ENCODE measurements around the gene ADRA2C.
A peak's percentile ranks its signal among the peaks of the same experiment; 100 is the strongest.

Gene ADRA2C

DNA sequence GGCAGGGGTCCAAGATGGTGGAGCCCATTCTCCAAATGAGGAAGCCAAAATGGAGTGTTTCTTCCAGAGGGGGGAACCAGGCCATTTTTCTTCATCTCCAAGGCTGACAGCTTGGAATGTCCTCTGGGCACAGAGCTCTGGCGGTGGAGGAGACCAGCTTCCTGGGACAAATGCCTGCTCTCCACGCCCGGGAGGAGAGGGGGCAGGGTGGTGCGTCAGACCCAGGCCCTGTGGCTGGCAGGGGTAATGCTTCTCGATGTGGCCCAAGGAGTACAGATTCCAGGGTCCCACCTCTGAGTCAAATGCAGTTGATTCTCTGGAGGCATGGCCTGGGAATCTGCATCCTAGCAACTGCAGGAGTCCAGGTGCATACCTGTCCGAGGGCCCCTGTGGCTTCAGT is 44.6 kb upstream of the ADRA2C start:
- Histone ChIP-seq H3K4me1 (peaks cover 0 to 27% (median 8%) of the 10 kb centered on the region in 10 experiments; a peak in 9 of 20 replicates), H3K36me3 (no peaks in the 10 kb centered on the region)

DNA sequence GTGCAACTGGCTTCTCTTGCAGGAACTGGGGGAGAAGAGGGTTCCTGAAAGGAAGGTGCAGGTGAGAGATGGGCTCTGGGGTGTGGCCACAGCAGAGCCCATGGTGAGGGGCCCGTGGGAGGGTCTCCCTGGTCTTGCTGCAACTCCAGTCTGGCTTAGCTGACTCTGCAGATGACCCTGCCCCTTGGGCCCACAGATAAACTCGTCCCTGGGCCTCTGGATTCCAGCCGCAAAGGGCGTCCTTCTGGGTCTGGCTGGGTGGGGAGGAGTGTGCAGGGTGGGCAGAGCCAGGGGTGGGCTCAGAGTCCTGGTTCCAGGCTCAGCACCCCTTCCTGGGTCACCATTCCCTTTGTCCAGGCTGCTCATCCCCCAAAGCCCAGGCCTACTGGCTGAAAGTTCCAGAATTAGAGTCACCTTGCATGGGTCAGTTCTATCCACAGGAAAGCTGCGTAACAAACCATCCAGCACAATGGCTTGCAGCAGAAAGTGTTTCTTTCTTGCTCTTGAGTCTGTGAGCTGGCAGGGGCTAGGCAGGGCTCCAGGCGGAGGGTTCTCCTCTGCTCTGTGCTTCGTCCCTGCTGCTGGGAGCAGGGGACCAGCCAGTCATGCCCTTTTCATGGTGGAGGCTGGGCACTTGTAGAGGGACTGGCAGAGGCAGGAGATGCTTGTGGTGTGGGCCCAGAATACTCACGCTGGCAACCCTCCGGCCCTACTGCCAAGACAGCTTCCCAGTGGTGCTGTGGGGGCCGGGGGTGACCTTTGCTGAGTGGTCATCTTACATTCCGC is 43.5 kb upstream of the ADRA2C start:
- no peak overlapping the region for H3K4me2 ChIP-seq
- H3K4me3 ChIP-seq = no peak overlapping the region
- no peak for TF ChIP-seq Cebpa-rat (IDR thresholded peaks at IDR 0.05)
- peaks cover 0 to 17% (median under 1%) of the 10 kb centered on the region in 10 experiments; a peak in 7 of 20 replicates for H3K4me1 ChIP-seq
- no peak overlapping the region for H3K9ac ChIP-seq
- peaks cover 23 to 45% (median 32%) of the 10 kb centered on the region in 11 experiments for H3K27me3 ChIP-seq
- H3K27ac ChIP-seq = no peak overlapping the region
- H3K9me3 ChIP-seq (replicated peaks in 1 of 11) = peaks cover 9 to 18% (median 16%) of the 10 kb centered on the region in 11 experiments
- H4K20me1 ChIP-seq = peaks cover 0 to 8% (median 0%) of the 10 kb centered on the region in 11 experiments; a peak in 2 of 22 replicates
- H3K36me3 ChIP-seq = no peaks in the 10 kb centered on the region

More for the DNA sequence above, 44.6 kb upstream of the ADRA2C start:
- H3K27ac ChIP-seq = no peak overlapping the region
- peaks cover 9 to 18% (median 16%) of the 10 kb centered on the region in 11 experiments for H3K9me3 ChIP-seq (replicated peaks in 1 of 11)
- no peak overlapping the region for H3K9ac ChIP-seq
- H3K4me2 ChIP-seq = peak overlapping the region in 5 of 11 experiments; percentile 0 to 37 (median 24); a peak in 5 of 22 replicates
- no peak overlapping the region for H3K4me3 ChIP-seq
- peaks cover 17 to 37% (median 25%) of the 10 kb centered on the region in 11 experiments for H3K27me3 ChIP-seq
- peaks cover 0 to 5% (median 0%) of the 10 kb centered on the region in 11 experiments; a peak in 2 of 22 replicates for H4K20me1 ChIP-seq
- TF ChIP-seq Cebpa-rat (IDR thresholded peaks at IDR 0.05) = no peak

DNA sequence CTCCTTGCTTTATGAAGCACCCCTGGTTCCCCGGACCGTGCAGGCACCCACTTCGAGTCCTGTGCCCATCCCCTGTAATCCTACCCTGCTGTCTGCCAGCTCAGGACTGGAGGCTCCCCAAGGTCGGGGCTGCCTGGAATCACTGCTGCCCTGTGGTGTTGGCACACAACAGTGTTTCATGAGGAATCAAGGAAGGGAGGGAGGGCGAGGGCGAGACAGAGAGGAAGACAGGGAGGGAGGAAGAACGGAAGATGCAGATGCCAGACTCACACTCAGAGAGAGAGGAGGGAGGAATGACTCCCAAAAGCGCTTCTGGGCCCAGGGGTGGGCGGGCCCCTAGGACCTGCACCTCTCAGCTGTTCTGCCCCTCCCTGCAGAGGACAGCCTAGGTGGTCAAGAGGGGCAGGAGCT is 42.9 kb upstream of the ADRA2C start:
- Histone ChIP-seq H3K9ac (no peak overlapping the region), H3K27ac (no peak overlapping the region), H3K27me3 (peaks cover 23 to 45% (median 32%) of the 10 kb centered on the region in 11 experiments), H3K36me3 (no peaks in the 10 kb centered on the region), H3K4me3 (no peak overlapping the region), H3K4me1 (peaks cover 0 to 17% (median 0%) of the 10 kb centered on the region in 10 experiments; a peak in 6 of 20 replicates), H4K20me1 (peaks cover 0 to 8% (median 0%) of the 10 kb centered on the region in 11 experiments; a peak in 2 of 22 replicates), H3K4me2 (no peak overlapping the region), H3K9me3 (replicated peaks in 1 of 11) (peaks cover 5 to 13% (median 11%) of the 10 kb centered on the region in 11 experiments)
- TF ChIP-seq Cebpa-rat (IDR thresholded peaks at IDR 0.05) = no peak

DNA sequence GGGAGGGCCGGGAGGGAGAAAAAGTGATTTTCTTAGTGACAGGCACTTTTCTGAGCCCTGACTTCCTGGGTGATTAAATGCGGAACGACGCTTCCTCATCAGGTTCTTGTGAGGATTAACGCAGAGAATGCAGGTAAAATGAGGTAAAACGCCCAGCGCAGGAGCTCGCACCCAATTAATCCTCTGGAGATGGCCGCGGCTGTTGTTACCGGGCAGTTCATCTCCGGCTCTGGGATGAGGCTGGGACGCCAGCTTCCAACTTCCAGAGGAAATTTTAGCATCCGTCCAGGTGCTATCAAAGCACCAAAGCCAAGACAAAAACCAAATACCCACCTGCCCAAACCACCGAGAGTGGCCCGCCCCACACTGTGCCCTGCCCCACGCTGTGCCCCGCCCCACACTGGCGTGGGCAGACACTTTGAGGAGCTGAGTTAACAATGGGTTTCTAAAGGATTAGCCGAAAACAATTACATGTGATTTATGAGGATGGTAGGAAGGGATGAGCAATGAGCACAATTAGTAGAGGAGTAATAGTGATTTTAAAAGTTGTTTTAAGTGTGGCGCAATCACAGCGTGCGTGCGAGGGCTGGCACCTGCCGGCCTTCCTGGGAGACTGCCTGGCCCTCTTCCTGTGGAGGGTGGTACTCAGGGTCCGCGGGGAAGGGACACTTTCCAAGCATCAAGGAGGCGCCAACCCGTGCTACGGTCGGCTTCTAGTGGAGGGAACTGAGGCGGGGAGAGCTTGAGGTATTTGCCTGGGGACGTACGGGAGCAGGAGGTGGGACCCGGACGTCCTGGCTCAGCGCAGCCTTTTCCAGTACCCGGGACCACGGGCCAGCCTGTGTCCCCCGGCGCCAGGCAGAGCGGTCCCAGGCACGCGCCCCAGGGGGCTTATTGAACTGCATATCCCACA is 41.6 kb upstream of the ADRA2C start:
- Histone ChIP-seq H3K27me3 (peaks cover 23 to 45% (median 32%) of the 10 kb centered on the region in 11 experiments), H3K4me2 (peak overlapping the region in 2 of 11 experiments; percentile 7 to 18; a peak in 2 of 22 replicates)

DNA sequence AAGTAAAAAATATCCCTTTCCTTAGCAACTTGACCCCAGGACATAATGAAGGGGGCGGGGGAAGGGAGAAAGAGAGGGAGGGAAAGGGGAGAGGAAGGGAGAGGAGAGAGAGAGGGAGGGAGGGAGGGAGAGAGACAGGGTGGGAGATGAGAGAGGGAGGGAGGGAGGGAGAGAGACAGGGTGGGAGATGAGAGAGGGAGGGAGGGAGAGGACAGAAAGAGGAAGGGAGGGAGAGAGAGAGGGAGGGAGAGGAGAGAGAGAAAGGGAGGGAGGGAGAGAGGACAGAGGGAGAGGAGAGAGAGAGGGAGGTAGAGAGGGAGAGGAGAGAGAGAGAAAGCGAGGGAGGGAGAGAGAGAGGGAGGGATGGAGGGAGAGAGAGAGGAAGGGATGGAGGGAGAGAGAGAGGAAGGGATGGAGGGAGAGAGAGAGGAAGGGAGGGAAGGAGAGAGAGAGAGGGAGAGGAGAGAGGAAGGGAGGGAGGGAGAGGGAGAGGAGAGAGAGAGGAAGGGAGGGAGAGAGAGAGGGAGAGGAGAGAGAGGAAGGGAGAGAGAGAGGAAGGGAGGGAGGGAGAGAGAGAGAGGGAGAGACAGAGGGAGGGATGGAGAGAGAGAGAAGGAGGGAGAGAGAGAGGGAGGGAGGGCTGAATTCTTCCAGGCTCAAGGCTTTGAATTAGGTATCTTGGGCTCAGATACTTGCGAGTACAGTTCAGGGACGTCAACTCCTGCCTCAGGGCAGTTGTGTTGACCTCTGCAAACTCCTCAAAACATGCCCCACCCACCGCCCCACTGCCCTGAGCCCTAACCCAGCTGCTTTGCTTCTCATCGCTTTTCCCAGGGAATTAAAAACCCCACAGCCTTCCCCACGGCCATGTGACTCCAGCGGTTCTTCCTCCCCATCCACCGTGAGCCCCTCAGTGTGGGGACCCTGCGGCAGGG is 40.0 kb upstream of the ADRA2C start:
- Histone ChIP-seq H3K9ac (no peak overlapping the region), H3K27me3 (peaks cover 23 to 41% (median 32%) of the 10 kb centered on the region in 11 experiments), H3K4me3 (no peak overlapping the region), H3K9me3 (replicated peaks in 1 of 11) (no peaks in the 10 kb centered on the region), H3K27ac (no peak overlapping the region), H4K20me1 (peaks cover 0 to 12% (median 0%) of the 10 kb centered on the region in 11 experiments; a peak in 3 of 22 replicates), H3K36me3 (no peaks in the 10 kb centered on the region), H3K4me2 (no peak overlapping the region; a peak in 1 of 22 replicates), H3K4me1 (peaks cover 0 to 18% (median 0%) of the 10 kb centered on the region in 10 experiments; a peak in 7 of 20 replicates)
- no peak for TF ChIP-seq Cebpa-rat (IDR thresholded peaks at IDR 0.05)

More for the DNA sequence above, 41.6 kb upstream of the ADRA2C start:
- no peaks in the 10 kb centered on the region for H3K9me3 ChIP-seq (replicated peaks in 1 of 11)
- TF ChIP-seq Cebpa-rat (IDR thresholded peaks at IDR 0.05) = peak in 1 of 11 experiments; percentile 38; a peak in 1 of 22 replicates
- no peak overlapping the region for H3K27ac ChIP-seq
- H4K20me1 ChIP-seq = peaks cover 0 to 8% (median 0%) of the 10 kb centered on the region in 11 experiments; a peak in 3 of 22 replicates
- H3K4me1 ChIP-seq = peaks cover 0 to 22% (median 0%) of the 10 kb centered on the region in 10 experiments; a peak in 7 of 20 replicates
- H3K9ac ChIP-seq = no peak overlapping the region
- H3K36me3 ChIP-seq = no peaks in the 10 kb centered on the region
- no peak overlapping the region for H3K4me3 ChIP-seq

DNA sequence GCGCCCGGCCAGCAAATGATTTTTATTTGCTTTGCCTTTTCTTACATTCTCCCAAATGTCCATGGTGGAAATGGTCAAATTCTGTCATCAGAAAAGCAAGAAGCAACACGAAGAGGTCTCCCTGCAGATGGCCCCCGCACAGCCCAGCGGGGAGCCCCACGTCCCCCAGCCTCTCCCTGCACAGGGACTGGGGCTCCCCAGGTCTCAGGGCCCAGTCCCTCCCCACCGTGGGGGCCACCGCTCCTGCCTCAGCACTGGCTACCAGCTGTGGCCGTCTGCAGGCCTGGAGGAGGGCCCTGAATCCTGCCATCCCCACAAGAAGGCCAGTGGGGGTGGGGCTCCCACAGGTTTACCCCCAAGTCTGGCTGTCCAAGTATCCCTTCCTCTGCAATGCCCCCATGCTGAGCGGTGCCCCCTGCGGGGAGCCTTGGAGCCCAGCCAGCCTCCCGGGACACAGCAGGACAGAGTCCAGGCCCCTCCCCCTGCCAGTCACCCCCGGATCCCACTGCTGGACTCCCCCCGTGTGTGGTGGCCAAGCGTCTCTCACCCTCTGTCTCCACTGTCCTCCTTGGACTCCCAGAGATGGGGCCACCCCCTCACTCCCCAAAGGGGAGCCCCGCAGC is 38.2 kb upstream of the ADRA2C start:
- no peak for TF ChIP-seq Cebpa-rat (IDR thresholded peaks at IDR 0.05)
- peak overlapping the region in 1 of 11 experiments; percentile 36; a peak in 1 of 22 replicates for H3K4me2 ChIP-seq
- no peaks in the 10 kb centered on the region for H3K36me3 ChIP-seq
- no peak overlapping the region for H3K9ac ChIP-seq
- H3K27me3 ChIP-seq = peaks cover 23 to 41% (median 32%) of the 10 kb centered on the region in 11 experiments
- H3K4me3 ChIP-seq = no peak overlapping the region
- no peak overlapping the region for H3K27ac ChIP-seq
- H3K9me3 ChIP-seq (replicated peaks in 1 of 11) = no peaks in the 10 kb centered on the region
- H4K20me1 ChIP-seq = peaks cover 0 to 22% (median 0%) of the 10 kb centered on the region in 11 experiments; a peak in 4 of 22 replicates
- H3K4me1 ChIP-seq = peaks cover 0 to 14% (median 0%) of the 10 kb centered on the region in 10 experiments; a peak in 6 of 20 replicates

DNA sequence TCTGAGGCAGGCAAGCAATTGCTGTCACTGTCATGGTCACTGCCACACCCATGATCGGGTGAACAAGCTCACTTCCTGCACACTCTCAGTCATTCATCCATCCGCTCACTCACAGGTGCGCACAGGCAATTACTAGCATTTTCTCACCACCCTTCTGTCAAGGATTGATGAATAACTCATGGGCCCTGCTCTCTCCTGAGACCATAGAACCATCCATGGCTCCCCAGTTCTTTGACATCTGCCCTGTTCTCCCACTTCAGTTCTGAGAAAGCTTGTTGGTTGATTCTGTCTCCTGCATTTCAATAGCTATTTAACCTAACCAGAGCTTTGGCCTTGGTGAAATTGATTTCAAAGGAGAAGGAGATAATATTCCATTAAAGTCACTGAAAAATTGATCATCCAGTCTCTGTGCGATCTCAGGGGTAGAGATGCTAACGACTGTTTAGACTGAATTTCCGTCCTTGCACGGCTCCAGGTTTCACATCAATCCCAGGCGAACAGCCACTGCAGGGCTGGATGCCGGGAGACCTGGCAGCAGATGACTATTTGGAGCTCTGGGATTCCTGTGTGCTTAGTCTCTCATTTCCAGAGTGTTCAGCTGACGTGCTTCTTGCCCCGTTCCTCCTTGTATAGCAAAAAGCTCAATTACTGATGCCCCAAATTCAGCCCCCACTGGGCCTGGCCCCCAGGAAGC is 36.9 kb upstream of the ADRA2C start:
- Histone ChIP-seq H4K20me1 (peaks cover 0 to 34% (median 0%) of the 10 kb centered on the region in 11 experiments; a peak in 4 of 22 replicates), H3K27ac (no peak overlapping the region), H3K4me3 (no peak overlapping the region), H3K36me3 (no peaks in the 10 kb centered on the region), H3K4me2 (no peak overlapping the region), H3K4me1 (peaks cover 0 to 14% (median 0%) of the 10 kb centered on the region in 10 experiments; a peak in 6 of 20 replicates), H3K9me3 (replicated peaks in 1 of 11) (no peaks in the 10 kb centered on the region), H3K27me3 (peaks cover 19 to 29% (median 25%) of the 10 kb centered on the region in 11 experiments), H3K9ac (no peak overlapping the region)
- no peak for TF ChIP-seq Cebpa-rat (IDR thresholded peaks at IDR 0.05)
